HG03025 (cell line): ENCODE measurements around the gene PLB1.

Experiments
- ATAC-seq: cut with Tn5 transposase; IDR thresholded peaks from one replicate; pipeline ENCODE4 v1.9.1; 2021; ENCODE audit warnings: mild to moderate bottlenecking, moderate library complexity; ENCODE audit not compliant: unreplicated experiment, low FRiP score

PLB1 gene

DNA sequence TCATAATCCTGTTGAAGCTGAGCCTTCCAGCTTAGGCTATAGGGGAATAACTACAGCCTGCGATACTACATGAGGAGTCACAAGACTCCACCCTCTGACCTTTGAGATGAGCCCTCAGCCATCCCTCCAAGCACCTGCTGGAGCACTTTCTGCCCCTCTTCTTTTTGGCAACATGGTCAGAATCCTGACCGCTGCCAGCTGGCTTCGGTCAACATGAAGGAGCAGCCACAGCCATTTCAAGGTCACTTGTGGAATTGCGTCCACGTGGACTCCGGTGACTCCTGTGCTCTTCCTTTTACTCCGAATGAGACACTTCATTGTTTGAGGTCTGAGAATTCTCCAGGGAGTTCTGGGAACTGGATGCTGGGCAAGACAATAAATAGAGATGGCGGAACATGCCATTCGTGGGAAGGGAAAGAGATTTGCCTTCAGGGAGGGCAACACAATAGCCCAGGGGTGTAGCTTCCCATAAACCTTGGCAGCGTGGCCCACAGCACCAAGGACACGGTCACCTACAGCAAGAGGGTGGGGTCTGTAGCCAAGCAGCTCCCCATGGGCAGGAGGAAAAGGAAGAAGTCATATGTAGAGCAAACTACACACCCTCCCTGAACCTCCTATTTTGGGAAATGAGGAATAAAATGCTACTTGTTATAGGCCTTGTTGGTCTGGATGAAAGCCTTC, 182.5 kb downstream of the PLB1 start:
- ATAC-seq: no peak

DNA sequence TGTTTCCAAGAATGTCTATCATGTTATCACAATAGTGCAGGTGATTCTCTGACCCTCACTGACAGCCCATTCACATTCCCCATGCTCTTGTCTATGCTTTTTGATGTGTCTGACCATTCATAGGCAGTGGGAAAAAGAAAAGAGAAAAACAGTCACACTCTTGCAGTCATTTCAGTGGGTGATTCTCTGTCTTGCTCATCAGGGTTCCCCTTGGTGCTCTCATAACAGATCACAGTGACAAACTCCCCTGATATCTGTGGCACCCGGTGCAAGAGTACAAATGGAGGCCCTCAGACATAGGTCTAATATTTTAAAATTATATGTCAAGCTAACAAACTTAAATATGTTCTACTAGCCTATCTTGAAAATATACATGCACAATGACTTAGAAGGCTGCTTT, 183.1 kb downstream of the PLB1 start:
- no peak for ATAC-seq

- no peak for ATAC-seq
These were observed 184.8 kb downstream of the PLB1 start for GRCh38 chr2:28680657-28681056.

DNA sequence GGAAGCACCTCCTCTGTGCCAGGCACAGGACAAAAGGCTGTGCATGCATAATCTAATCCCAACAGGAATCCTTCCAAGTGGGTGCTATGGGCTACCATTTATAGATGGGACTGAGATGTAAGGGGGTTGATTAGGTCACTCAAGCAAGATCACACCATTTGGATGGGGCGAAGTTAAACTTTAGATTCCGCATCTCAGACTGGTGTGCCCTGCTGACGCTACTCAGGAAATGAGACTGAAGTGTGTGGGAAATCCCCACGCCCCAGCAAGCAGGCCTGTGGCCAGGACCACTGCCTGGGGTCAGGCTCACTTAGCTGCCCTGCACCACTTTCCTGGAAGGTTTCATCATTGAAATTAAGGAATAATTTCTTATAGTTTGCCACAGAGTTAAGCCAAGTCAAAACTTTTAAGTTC, 185.3 kb downstream of the PLB1 start:
- no peak for ATAC-seq

DNA sequence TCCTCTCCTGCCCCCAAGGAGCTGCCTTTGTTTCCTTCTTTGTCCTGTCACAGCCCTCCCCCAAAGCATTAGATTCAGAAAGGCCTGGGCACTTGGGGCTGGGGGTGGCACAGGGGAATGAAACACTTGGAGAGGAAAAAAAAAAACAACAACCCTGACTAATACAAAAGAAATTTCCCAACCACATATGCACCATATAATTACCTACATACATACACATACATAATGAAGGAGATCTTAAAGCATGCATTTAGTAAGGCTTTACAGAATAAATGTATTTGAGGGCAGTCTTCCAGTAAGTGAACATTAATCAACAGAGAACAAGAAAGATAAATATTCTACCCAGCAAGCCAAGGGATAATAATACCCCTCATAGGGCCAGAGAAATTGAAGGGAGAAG, 185.7 kb downstream of the PLB1 start:
- no peak for ATAC-seq

DNA sequence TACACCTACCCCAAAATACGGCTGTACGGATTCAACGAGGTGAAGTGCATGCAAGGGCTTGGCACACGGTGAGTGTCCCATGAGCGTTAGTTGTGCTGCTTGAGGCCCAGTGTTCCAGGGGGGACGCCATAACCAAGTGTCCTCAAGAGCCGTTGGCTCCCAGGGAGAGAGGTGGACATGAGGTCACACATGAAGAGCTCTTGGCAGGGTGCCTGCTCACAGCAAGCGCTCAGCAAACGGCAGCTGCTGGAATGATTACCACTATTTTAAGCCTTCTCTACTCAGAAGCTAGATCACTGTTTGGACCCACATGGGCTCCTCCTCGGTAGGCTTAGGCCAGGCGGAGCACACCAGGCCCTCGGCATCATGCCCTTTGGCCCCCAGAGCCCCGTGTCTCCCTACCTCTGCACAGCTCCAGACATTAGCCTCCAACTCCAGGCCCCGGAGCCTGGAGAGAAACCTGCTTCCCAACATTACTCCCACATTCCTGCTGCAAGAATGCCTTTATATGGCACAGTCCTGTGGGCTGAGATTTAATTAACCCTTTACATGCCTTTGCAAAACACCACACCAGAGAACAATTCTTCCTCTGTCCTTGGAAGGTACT, 187.3 kb downstream of the PLB1 start:
- ATAC-seq: no peak

- no peak for ATAC-seq
These were observed 188.4 kb downstream of the PLB1 start for GRCh38 chr2:28684142-28684858.

DNA sequence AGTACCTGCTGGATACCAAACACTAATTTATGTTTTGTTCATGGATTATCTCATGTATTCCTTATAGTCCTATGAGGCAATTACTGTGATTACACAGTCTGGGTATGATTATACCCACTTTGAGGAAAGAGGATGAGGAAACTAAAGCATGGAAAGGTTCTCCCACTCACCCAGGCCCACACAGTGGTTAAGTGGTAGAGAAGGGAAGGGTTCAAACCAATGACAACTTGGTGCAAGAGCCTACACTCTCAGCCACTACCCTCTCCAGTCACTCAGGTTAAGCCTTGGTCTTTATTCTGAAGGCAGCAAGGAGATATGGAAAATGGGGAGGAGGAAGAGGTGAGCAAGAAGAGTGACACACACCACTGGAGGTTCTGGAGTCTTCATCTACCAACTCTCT, 191.3 kb downstream of the PLB1 start:
- ATAC-seq: no peak

DNA sequence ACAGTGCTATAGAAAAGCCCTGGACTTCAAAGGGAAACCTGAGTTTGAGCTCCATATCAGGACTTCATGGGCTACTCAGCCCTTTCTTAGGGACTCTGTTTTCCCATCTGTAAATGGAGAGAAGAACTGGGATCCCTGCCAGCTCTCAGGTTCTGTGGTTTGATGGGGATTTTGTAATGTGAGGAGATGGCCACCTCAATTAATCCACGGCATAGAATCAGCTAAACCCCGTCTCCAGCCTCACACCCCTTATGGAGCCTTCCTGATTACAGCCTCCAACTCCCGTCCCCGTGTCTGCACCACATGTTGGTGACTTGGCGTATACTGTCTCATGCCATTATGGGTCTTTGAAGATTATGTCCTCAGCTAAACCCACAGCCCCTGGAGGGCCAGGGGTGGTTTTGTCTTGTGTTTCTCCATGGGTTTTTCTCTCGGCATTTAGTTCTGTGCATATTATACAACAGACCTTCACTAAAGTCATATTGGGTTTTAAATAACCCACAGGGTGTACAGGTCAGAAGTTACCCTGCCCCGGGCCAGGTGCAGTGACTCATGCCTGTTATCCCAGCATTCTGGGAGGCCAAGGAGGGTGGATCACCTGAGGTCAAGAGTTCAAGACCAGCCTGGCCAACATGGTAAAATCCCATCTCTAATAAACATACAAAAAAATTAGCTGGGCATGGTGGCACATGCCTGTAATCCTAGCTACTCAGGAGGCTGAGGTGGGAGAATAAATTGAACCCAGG, 192.0 kb downstream of the PLB1 start:
- no peak for ATAC-seq

GRCh38 chr2:28688818-28689217, 193.0 kb downstream of the PLB1 start:
- no peak for ATAC-seq

- no peak for ATAC-seq
These were observed 193.9 kb downstream of the PLB1 start for GRCh38 chr2:28689771-28690170.

DNA sequence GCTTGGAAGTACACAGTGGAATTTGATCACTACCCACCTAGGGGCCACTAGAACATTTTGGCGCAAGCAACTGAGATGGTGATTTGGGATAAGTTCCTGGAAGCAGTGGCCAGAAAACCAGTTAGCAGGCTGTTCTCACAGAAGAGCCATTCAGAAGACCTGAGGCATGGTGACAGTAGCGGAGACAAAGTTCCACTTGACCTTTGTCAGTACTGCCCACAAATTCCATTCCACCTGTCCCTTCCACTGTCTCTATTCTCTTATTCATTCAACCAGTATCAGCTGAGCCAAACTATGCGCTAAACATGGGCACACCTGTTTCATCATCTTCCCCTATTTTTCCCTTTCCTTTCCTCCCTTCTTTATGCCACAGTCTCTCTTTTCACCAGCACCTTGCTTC, 196.6 kb downstream of the PLB1 start:
- no peak for ATAC-seq

DNA sequence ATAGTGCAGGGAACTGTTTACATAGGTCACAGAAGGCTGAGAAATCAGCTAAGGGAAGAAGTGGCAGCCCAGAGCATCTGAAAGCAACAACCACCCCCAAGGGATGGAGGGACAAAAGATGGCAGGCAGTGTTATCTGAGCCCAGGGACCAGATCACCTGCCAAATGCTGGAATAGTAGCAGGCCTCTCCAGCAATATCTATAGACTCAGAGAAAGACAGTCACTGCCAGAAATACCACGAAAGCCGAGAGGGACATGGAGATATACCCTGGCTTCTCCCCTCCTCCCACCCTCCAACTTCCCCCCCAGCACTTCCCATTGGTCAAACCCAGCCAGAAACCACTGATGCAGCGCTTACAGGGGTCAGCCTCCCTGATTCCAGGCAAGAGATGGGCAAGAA, 197.4 kb downstream of the PLB1 start:
- ATAC-seq: no peak
